Endothelial cell of umbilical vein (primary cell): ENCODE measurements around the gene KDR. TPM values are rescaled to one million over a fixed set of nuclear protein-coding genes. Genes with fewer than 3 reads are reported as not detected.

Experiments
- BruUV-seq: library from RNA; stranded (reverse); fragments of 400-500 nt; replicated peaks from 2 replicates; lab custom pipeline; 2021; lab: Mats Ljungman, UMichigan
- CTCF ChIA-PET: fragments of 300-600, 350-600 bp; sonication (Branson Sonifier 250); formaldehyde crosslinking; loops from one replicate; lab custom pipeline; 2021; ENCODE audit warnings: antibody characterized with exemption, inconsistent platforms; lab: Charles Lee
- POLR2A ChIA-PET: fragments of 300-600, 350-600 bp; sonication (Branson Sonifier 250); formaldehyde crosslinking; loops from one replicate; lab custom pipeline; 2021; ENCODE audit warnings: antibody characterized with exemption, inconsistent platforms; lab: Charles Lee
- DNase-seq: peaks from one replicate; pipeline ENCODE4 v3.0.0-alpha.2; 2011; ENCODE audit warnings: low read depth, low spot score
- FAIRE-seq: peaks from 2 replicates; lab custom pipeline; 2011; peaks lifted over from hg19 to GRCh38; lab: Jason Lieb, UNC
- H2AFZ ChIP-seq: 2 replicates; pipeline ENCODE4 v1.6.0; 2012; ENCODE audit warnings: low read depth, low read length, control low read depth, inconsistent platforms
- H3K27ac ChIP-seq: 2 replicates; pipeline ENCODE4 v1.5.1; 2011; ENCODE audit warnings: low read depth, mild to moderate bottlenecking, control low read depth, low read length, moderate library complexity; ENCODE audit not compliant: insufficient read depth
- H3K27me3 ChIP-seq, 2 experiments: 2 replicates each; pipeline versions ENCODE4 v1.6.0 to v1.6.1; 2011; ENCODE audit warnings: low read length in 2 of 2, mixed read lengths in 1 of 2; ENCODE audit not compliant: control insufficient read depth in 2 of 2, insufficient read depth in 2 of 2
- H3K36me3 ChIP-seq, 2 experiments: 2 replicates in 1 of 2; 3 replicates in 1 of 2; pipeline ENCODE4 v1.5.1; 2011; ENCODE audit warnings: low read length in 2 of 2, mild to moderate bottlenecking in 1 of 2, moderate library complexity in 1 of 2; ENCODE audit not compliant: control insufficient read depth in 2 of 2, insufficient read depth in 2 of 2; ENCODE audit errors: extremely low read depth in 1 of 2
- H3K4me1 ChIP-seq: 3 replicates; pipeline ENCODE4 v1.5.1; 2011; ENCODE audit warnings: mild to moderate bottlenecking, low read length; ENCODE audit not compliant: control insufficient read depth, insufficient read depth; ENCODE audit errors: extremely low read depth
- H3K4me2 ChIP-seq: 2 replicates; pipeline ENCODE4 v1.6.1; 2011; ENCODE audit warnings: low read length, control low read depth, mixed read lengths; ENCODE audit not compliant: insufficient read depth
- H3K4me3 ChIP-seq, 3 experiments: fragments of 200-600 bp in 1 of 3; sonication (generic), shearing (Covaris generic) in 1 of 3; replicated peaks in 1 of 3; 2 replicates each; pipeline ENCODE4 v1.5.1; 2011 to 2016; ENCODE audit warnings: control low read depth in 3 of 3, low read length in 3 of 3, mild to moderate bottlenecking in 2 of 3, inconsistent platforms in 1 of 3, low read depth in 1 of 3, moderate library complexity in 1 of 3; ENCODE audit not compliant: insufficient read depth in 1 of 3
- H3K79me2 ChIP-seq: 2 replicates; pipeline ENCODE4 v1.6.0; 2012; ENCODE audit warnings: low read length, inconsistent platforms; ENCODE audit not compliant: control insufficient read depth, insufficient read depth
- H3K9ac ChIP-seq: replicated peaks from 2 replicates; pipeline ENCODE3; 2011; ENCODE audit warnings: low read length, control low read depth; ENCODE audit not compliant: insufficient read depth; ENCODE audit errors: extremely low read depth
- H3K9me1 ChIP-seq: replicated peaks from 3 replicates; pipeline ENCODE4 v1.6.0; 2011; ENCODE audit warnings: mild to moderate bottlenecking, low read length; ENCODE audit not compliant: control insufficient read depth, insufficient read depth; ENCODE audit errors: extremely low read depth
- H3K9me3 ChIP-seq: replicated peaks from 2 replicates; pipeline ENCODE4 v1.5.1; 2012; ENCODE audit warnings: low read length, inconsistent platforms; ENCODE audit not compliant: control insufficient read depth, insufficient read depth
- H4K20me1 ChIP-seq: replicated peaks from 2 replicates; pipeline ENCODE3; 2011; ENCODE audit warnings: mild to moderate bottlenecking, low read length; ENCODE audit not compliant: control insufficient read depth, insufficient read depth; ENCODE audit errors: extremely low read depth
- EZH2 ChIP-seq: IDR thresholded peaks from 2 replicates; pipeline ENCODE4 v1.6.1; 2012; ENCODE audit warnings: borderline replicate concordance, low read depth, mild to moderate bottlenecking, moderate library complexity, low read length, inconsistent platforms; ENCODE audit not compliant: severe bottlenecking
- FOS ChIP-seq: IDR thresholded peaks from 2 replicates; pipeline ENCODE4 v1.6.1; 2011; ENCODE audit warnings: mild to moderate bottlenecking, low read length, moderate library complexity, borderline replicate concordance; ENCODE audit not compliant: insufficient read depth
- GATA2 ChIP-seq: IDR thresholded peaks from 2 replicates; pipeline ENCODE4 v1.7.0; 2011; ENCODE audit warnings: low read depth, mild to moderate bottlenecking, moderate library complexity, mixed read lengths, low read length; ENCODE audit not compliant: insufficient read length, insufficient read depth
- JUN ChIP-seq: IDR thresholded peaks from 2 replicates; pipeline ENCODE4 v1.6.1; 2011; ENCODE audit warnings: borderline replicate concordance, low read depth; ENCODE audit not compliant: insufficient read length, insufficient read depth
- MAX ChIP-seq: IDR thresholded peaks from 2 replicates; pipeline ENCODE4 v1.6.1; 2011; ENCODE audit not compliant: insufficient read depth, insufficient read length
- MYC ChIP-seq: IDR thresholded peaks from one replicate; pipeline ENCODE4 v1.6.1; 2011; ENCODE audit warnings: mild to moderate bottlenecking, low read depth, low read length
- POLR2A ChIP-seq: IDR thresholded peaks from 2 replicates; pipeline ENCODE4 v1.6.1; 2012; ENCODE audit warnings: low read depth, mild to moderate bottlenecking, control low read depth, low read length
- POLR2AphosphoS5 ChIP-seq: IDR thresholded peaks from 2 replicates; pipeline ENCODE4 v1.6.1; 2012; ENCODE audit warnings: low read depth, mild to moderate bottlenecking, control low read depth, low read length, moderate library complexity; ENCODE audit not compliant: insufficient read depth
- dilution Hi-C: fragments of 300-500 bp; cut with MboI; formaldehyde crosslinking; loops from one replicate; pipeline ENCODE4 v1.15.0; 2019; ENCODE audit warnings: low sequenced_read_pairs; ENCODE audit not compliant: extremely low pct_ligation_motif_present
- intact Hi-C: fragments of 100-400 bp; cut with micrococcal nuclease; formaldehyde crosslinking; loops from one replicate; pipeline ENCODE4 v1.10.0; 2022
- polyA plus RNA-seq, 4 experiments: library from polyadenylated mRNA; depleted of rRNA in 3 of 4; stranded (reverse) in 3 of 4; unstranded in 1 of 4; fragments of >200 nt; gene quantifications; 2 replicates each; pipeline versions ENCODE4 v1.2.1 to v1.2.3, GENCODE V29; 2011 to 2012; ENCODE audit warnings: missing spikeins in 1 of 4
- total RNA-seq: library from RNA; stranded (reverse); gene quantifications from 2 replicates; pipeline ENCODE4 v1.2.3, GENCODE V29; 2021
- TF ChIP-seq, protein P1 (sequence below), 2 donors: IDR thresholded peaks; 1 replicate in 1 of 2; 2 replicates in 1 of 2; pipeline ENCODE4 v1.5.1; 2011; ENCODE audit warnings: low read length in 2 of 2, mild to moderate bottlenecking in 2 of 2, moderate library complexity in 2 of 2, control low read depth in 1 of 2, inconsistent platforms in 1 of 2, low read depth in 1 of 2; ENCODE audit not compliant: insufficient read depth in 1 of 2; ENCODE audit errors: extremely low read depth in 1 of 2

The KDR gene
- total and polyA plus RNA-seq, 2 donors (not counting 3 experiments of a cell fraction or from before 2014, with no cell fraction given), result 80.5 to 145 TPM

DNA sequence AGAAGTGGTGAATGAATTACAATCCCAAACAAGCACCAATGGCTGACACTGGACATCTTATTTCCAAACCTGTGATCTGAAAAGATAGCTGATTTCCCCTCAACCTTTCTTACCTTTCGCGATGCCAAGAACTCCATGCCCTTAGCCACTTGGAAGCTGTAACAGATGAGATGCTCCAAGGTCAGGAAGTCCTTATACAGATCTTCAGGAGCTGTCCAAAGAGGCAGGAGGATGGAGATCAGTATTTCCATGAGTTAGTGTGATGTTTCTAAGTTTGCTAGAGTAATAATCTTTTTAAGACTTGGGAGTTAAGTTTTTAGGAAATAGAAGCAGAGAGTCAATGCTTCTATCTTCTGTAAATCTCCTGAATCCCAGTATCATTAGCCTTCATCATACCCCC is 32.9 kb downstream of the KDR start:
- H3K9me3 ChIP-seq, result no peaks in the 10 kb centered on the region
- no peaks in the 10 kb centered on the region for H3K27me3 ChIP-seq
- no peak for TF ChIP-seq GATA2
- TF ChIP-seq POLR2A, result no peak
- TF ChIP-seq POLR2AphosphoS5, result no peak
- no peak for TF ChIP-seq FOS
- no peak for TF ChIP-seq MYC
- no peak for TF ChIP-seq JUN
- TF ChIP-seq MAX, result no peak
- TF ChIP-seq, protein P1, sequence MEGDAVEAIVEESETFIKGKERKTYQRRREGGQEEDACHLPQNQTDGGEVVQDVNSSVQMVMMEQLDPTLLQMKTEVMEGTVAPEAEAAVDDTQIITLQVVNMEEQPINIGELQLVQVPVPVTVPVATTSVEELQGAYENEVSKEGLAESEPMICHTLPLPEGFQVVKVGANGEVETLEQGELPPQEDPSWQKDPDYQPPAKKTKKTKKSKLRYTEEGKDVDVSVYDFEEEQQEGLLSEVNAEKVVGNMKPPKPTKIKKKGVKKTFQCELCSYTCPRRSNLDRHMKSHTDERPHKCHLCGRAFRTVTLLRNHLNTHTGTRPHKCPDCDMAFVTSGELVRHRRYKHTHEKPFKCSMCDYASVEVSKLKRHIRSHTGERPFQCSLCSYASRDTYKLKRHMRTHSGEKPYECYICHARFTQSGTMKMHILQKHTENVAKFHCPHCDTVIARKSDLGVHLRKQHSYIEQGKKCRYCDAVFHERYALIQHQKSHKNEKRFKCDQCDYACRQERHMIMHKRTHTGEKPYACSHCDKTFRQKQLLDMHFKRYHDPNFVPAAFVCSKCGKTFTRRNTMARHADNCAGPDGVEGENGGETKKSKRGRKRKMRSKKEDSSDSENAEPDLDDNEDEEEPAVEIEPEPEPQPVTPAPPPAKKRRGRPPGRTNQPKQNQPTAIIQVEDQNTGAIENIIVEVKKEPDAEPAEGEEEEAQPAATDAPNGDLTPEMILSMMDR (IDR thresholded peaks at IDR 0.05; ENCODE audit: extremely low read depth in 1 of 2, insufficient read depth in 1 of 2, low read depth in 1 of 2, low read length in 2 of 2), result no peak
- TF ChIP-seq EZH2, result no peak
- no TSS peak for BruUV-seq
- POLR2A ChIA-PET, result no interaction called here
- H3K36me3 ChIP-seq, result peaks cover 51 to 58% of the 10 kb centered on the region in 2 experiments
- intact Hi-C loops (no loop called here), dilution Hi-C loops (no loop called here)
- H3K9me1 ChIP-seq, result no peaks in the 10 kb centered on the region
- H4K20me1 ChIP-seq, result no peaks in the 10 kb centered on the region
- peaks cover 21% of the 10 kb centered on the region for H3K4me1 ChIP-seq
- no peak overlapping the region for H3K9ac ChIP-seq
- H2AFZ ChIP-seq, result no peak overlapping the region
- CTCF ChIA-PET, result interaction anchor here (1.0 to 1.4 kb wide), 3 partner anchors 14 to 94 kb away, joined by 3 read pairs; no protein-coding TSS in a partner anchor
- H3K4me2 ChIP-seq, result no peak overlapping the region
- H3K79me2 ChIP-seq, result no peaks in the 10 kb centered on the region
- DNase-seq (no peak), FAIRE-seq (no peak)
- no peak overlapping the region for H3K27ac ChIP-seq
- H3K4me3 ChIP-seq, result no peak overlapping the region
